GM18873 (cell line): ENCODE results near the gene KXD1.
A peak's percentile ranks its signal among the peaks of the same experiment; 100 is the strongest.
"Not testable (repeated sequence)": the region's sequence is repeated elsewhere in the genome, so short reads cannot be mapped to it uniquely, and the experiment has no call there.

ENCODE experiments used
- ATAC-seq: cut with Tn5 transposase; IDR thresholded peaks from one replicate; pipeline ENCODE4 v1.9.1; 2021; ENCODE audit warnings: mild to moderate bottlenecking, moderate library complexity, moderate number of reproducible peaks; ENCODE audit not compliant: unreplicated experiment, low FRiP score

KXD1 gene

GRCh38 chr19:18533058-18533457, 24.6 kb upstream of the KXD1 start:
- ATAC-seq, result no peak

- ATAC-seq, result no peak
Observed at GRCh38 chr19:18536475-18536874, 21.2 kb upstream of the KXD1 start.

GRCh38 chr19:18537431-18537830, 20.2 kb upstream of the KXD1 start:
- ATAC-seq, result no peak

GRCh38 chr19:18538115-18538514, 19.6 kb upstream of the KXD1 start:
- ATAC-seq, result no peak

- no peak for ATAC-seq
Observed at GRCh38 chr19:18539372-18539771, 18.3 kb upstream of the KXD1 start.

GRCh38 chr19:18540200-18540599, 17.5 kb upstream of the KXD1 start:
- ATAC-seq, result not testable (repeated sequence)

- ATAC-seq, result no peak
Observed at GRCh38 chr19:18541258-18541991, 16.2 kb upstream of the KXD1 start.

GRCh38 chr19:18541992-18542940, 15.4 kb upstream of the KXD1 start:
- no peak for ATAC-seq

GRCh38 chr19:18542941-18543813, 14.5 kb upstream of the KXD1 start, which contains the start of gene FKBP8:
TSS of gene FKBP8 (minus strand) at chr19:18543573. CDS start at chr19:18541970, 1,603 bp downstream.
- ATAC-seq, result peak; percentile 77

GRCh38 chr19:18543814-18544475, 13.7 kb upstream of the KXD1 start:
- ATAC-seq, result peak; percentile 47

- ATAC-seq, result no peak
Observed at GRCh38 chr19:18551631-18552030, 6.0 kb upstream of the KXD1 start.

GRCh38 chr19:18558202-18558555, 509 bp downstream of the KXD1 start:
- no peak for ATAC-seq

- no peak for ATAC-seq
Observed at GRCh38 chr19:18558604-18559003, 934 bp downstream of the KXD1 start.

GRCh38 chr19:18559685-18560084, 2.0 kb downstream of the KXD1 start:
- ATAC-seq, result no peak

GRCh38 chr19:18562086-18562485, 4.4 kb downstream of the KXD1 start:
- no peak for ATAC-seq

GRCh38 chr19:18566953-18567352, 9.3 kb downstream of the KXD1 start:
- no peak for ATAC-seq

- no peak for ATAC-seq
Observed at GRCh38 chr19:18568367-18568766, 10.7 kb downstream of the KXD1 start.

GRCh38 chr19:18571564-18572344, 14.1 kb downstream of the KXD1 start, which contains the start of gene UBA52:
TSS of gene UBA52 (plus strand) at chr19:18571857. CDS start at chr19:18573301, 1,444 bp downstream.
- ATAC-seq, result peak; percentile 74

- ATAC-seq, result no peak
Observed at GRCh38 chr19:18574691-18575291, 17.1 kb downstream of the KXD1 start.
